ENCODE results near the gene PIK3R4.

PIK3R4 gene

DNA sequence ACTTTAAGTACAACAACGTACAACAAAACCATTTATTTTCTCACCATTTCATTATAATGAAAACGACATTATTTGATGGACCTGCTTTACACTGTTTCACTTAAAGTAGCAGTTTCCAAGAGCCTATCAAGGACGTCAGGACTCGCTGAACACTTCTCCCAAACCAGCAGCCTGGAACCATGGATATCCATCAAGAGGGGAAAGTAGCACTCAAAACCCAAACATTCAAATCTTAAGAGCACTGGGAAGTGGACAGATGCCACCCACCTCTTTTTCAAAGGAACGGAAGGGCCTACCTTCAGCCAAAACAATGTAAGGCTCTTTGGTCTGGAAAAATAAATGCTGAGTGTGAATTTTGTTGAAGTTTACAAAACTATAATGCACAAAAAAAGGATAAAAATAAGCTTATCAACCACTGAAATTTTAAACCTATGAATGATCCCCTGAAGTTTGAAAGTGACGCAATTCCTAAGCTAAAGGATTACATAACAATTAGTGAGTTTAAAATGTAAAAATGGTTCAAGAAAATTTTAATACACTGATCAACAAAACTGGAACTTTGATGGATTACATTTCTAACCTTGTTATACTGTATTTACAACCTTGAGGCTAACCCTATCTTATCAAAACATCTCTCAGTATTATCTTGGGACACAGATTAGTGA, 4.6 kb downstream of the PIK3R4 start:
- no peak overlapping the region for H2AFZ ChIP-seq (ENCODE audit: low read length)
- peak overlapping the region; percentile 98 for H3K4me2 ChIP-seq (ENCODE audit: low read depth, low read length, poor library complexity, severe bottlenecking)
- peaks cover 54% of the 10 kb centered on the region for H3K4me1 ChIP-seq (ENCODE audit: insufficient read depth, low read length, poor library complexity, severe bottlenecking)
- H3F3A ChIP-seq (ENCODE audit: low read depth): no peaks in the 10 kb centered on the region
- H3K9me2 ChIP-seq (replicated peaks; ENCODE audit: low read depth, low read length): no peaks in the 10 kb centered on the region
- peaks cover 25% of the 10 kb centered on the region for H4K20me1 ChIP-seq (ENCODE audit: insufficient read depth, low read length, poor library complexity, severe bottlenecking)
- H3K9me3 ChIP-seq (ENCODE audit: insufficient read depth, low read depth, low read length): no peaks in the 10 kb centered on the region
- peak overlapping the region; percentile 35 for H3K9ac ChIP-seq (ENCODE audit: low read depth, low read length, poor library complexity, severe bottlenecking)
- H3K4me3 ChIP-seq (ENCODE audit: low read length, poor library complexity, severe bottlenecking): peak overlapping the region; percentile 95
- H3K79me2 ChIP-seq (ENCODE audit: insufficient read depth, low read length): peaks cover 78% of the 10 kb centered on the region
- no peaks in the 10 kb centered on the region for H3K36me3 ChIP-seq (ENCODE audit: insufficient read depth, low read length)
- H3K27me3 ChIP-seq (ENCODE audit: insufficient read depth, low read length, poor library complexity, severe bottlenecking): no peaks in the 10 kb centered on the region
- TF ChIP-seq EZH2phosphoT487 (IDR thresholded peaks at IDR 0.05; ENCODE audit: borderline replicate concordance): no peak
- TF ChIP-seq, protein P1, sequence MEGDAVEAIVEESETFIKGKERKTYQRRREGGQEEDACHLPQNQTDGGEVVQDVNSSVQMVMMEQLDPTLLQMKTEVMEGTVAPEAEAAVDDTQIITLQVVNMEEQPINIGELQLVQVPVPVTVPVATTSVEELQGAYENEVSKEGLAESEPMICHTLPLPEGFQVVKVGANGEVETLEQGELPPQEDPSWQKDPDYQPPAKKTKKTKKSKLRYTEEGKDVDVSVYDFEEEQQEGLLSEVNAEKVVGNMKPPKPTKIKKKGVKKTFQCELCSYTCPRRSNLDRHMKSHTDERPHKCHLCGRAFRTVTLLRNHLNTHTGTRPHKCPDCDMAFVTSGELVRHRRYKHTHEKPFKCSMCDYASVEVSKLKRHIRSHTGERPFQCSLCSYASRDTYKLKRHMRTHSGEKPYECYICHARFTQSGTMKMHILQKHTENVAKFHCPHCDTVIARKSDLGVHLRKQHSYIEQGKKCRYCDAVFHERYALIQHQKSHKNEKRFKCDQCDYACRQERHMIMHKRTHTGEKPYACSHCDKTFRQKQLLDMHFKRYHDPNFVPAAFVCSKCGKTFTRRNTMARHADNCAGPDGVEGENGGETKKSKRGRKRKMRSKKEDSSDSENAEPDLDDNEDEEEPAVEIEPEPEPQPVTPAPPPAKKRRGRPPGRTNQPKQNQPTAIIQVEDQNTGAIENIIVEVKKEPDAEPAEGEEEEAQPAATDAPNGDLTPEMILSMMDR (conservative IDR thresholded peaks at IDR 0.05; ENCODE audit: low read length): no peak

DNA sequence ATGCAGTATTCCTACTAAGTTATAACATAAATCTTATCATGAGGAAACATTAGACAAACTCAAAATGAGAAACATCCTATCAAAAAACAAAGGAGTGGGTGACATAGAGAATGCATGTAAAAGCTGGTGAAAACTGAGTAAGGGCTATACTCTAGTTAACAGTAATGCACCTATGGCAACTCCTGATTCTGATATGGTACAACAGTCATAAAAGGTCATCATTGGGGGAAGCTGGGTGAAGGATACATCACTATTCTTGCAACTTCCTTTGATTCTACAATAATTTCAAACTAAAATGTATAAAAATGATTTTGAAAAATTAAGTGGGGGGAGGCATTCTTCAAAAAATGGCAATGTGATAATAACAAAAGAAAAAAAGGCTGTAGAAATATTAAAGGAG, 6.8 kb downstream of the PIK3R4 start:
- peaks cover 43% of the 10 kb centered on the region for H3K4me1 ChIP-seq (ENCODE audit: insufficient read depth, low read length, poor library complexity, severe bottlenecking)
- peak overlapping the region; percentile 98 for H3K4me2 ChIP-seq (ENCODE audit: low read depth, low read length, poor library complexity, severe bottlenecking)
- H3K4me3 ChIP-seq (ENCODE audit: low read length, poor library complexity, severe bottlenecking): peak overlapping the region; percentile 8
- no peaks in the 10 kb centered on the region for H3K9me2 ChIP-seq (replicated peaks; ENCODE audit: low read depth, low read length)
- no peaks in the 10 kb centered on the region for H3F3A ChIP-seq (ENCODE audit: low read depth)
- no peak overlapping the region for H2AFZ ChIP-seq (ENCODE audit: low read length)
- no peaks in the 10 kb centered on the region for H3K27me3 ChIP-seq (ENCODE audit: insufficient read depth, low read length, poor library complexity, severe bottlenecking)
- peaks cover 17% of the 10 kb centered on the region for H4K20me1 ChIP-seq (ENCODE audit: insufficient read depth, low read length, poor library complexity, severe bottlenecking)
- H3K79me2 ChIP-seq (ENCODE audit: insufficient read depth, low read length): peaks cover 66% of the 10 kb centered on the region
- no peaks in the 10 kb centered on the region for H3K9me3 ChIP-seq (ENCODE audit: insufficient read depth, low read depth, low read length)
- peaks cover under 1% of the 10 kb centered on the region; the same call in 1 of the 2 replicates for H3K36me3 ChIP-seq (ENCODE audit: insufficient read depth, low read length)
- TF ChIP-seq, protein P1 (conservative IDR thresholded peaks at IDR 0.05; ENCODE audit: low read length): no peak
- TF ChIP-seq EZH2phosphoT487 (IDR thresholded peaks at IDR 0.05; ENCODE audit: borderline replicate concordance): no peak
- no peak overlapping the region for H3K9ac ChIP-seq (ENCODE audit: low read depth, low read length, poor library complexity, severe bottlenecking)

DNA sequence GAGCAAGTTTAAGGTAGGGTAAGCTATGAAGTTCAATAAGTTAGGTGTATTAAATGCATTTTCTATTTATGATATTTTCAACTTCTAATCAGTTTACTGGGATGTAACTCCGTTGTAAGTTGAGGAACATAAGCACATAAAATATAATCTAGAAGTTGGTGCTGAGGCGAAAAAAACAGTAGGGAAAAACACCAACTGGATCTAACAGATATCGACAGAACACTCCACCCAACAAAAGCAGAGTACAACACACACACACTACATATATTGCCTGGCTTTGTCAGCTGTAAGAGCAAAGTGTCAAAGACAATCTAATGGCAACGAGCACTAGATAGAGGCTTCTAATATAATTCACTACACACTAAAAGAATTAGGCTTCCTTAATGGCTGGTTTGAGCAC, 8.4 kb downstream of the PIK3R4 start:
- H3K9ac ChIP-seq (ENCODE audit: low read depth, low read length, poor library complexity, severe bottlenecking): no peak overlapping the region
- TF ChIP-seq, protein P1 (conservative IDR thresholded peaks at IDR 0.05; ENCODE audit: low read length): no peak
- no peak for TF ChIP-seq EZH2phosphoT487 (IDR thresholded peaks at IDR 0.05; ENCODE audit: borderline replicate concordance)
- peaks cover 51% of the 10 kb centered on the region; the same call in 1 of the 2 replicates for H3K79me2 ChIP-seq (ENCODE audit: insufficient read depth, low read length)
- H3K9me3 ChIP-seq (ENCODE audit: insufficient read depth, low read depth, low read length): no peaks in the 10 kb centered on the region
- H3K27me3 ChIP-seq (ENCODE audit: insufficient read depth, low read length, poor library complexity, severe bottlenecking): no peaks in the 10 kb centered on the region
- H2AFZ ChIP-seq (ENCODE audit: low read length): no peak overlapping the region
- no peaks in the 10 kb centered on the region for H3F3A ChIP-seq (ENCODE audit: low read depth)
- H3K4me2 ChIP-seq (ENCODE audit: low read depth, low read length, poor library complexity, severe bottlenecking): peak overlapping the region; percentile 49
- peaks cover 15% of the 10 kb centered on the region; the same call in 1 of the 2 replicates for H3K36me3 ChIP-seq (ENCODE audit: insufficient read depth, low read length)
- peak overlapping the region; percentile 35 for H3K4me3 ChIP-seq (ENCODE audit: low read length, poor library complexity, severe bottlenecking)
- no peaks in the 10 kb centered on the region for H3K9me2 ChIP-seq (replicated peaks; ENCODE audit: low read depth, low read length)
- H3K4me1 ChIP-seq (ENCODE audit: insufficient read depth, low read length, poor library complexity, severe bottlenecking): peaks cover 30% of the 10 kb centered on the region
- H4K20me1 ChIP-seq (ENCODE audit: insufficient read depth, low read length, poor library complexity, severe bottlenecking): peaks cover 11% of the 10 kb centered on the region
